Posterior cingulate gyrus (tissue), 11 donors: Measurements from ENCODE around the gene MACROD2.

Source experiments
- DNase-seq, 10 donors: peaks; one replicate each; pipeline versions ENCODE4 v3.0.0 to v3.0.0-alpha.2; 2020 to 2021; ENCODE audit warnings: mixed read lengths in 3 of 10
- intact Hi-C: fragments of 100-400 bp; cut with DNase I; formaldehyde crosslinking; loops from one replicate; pipeline ENCODE4 v1.15.1; 2023

MACROD2 gene

GRCh38 chr20:14383335-14383734 is 388.0 kb downstream of the MACROD2 start:
- intact Hi-C loops: no loop called here
- DNase-seq: no peak

DNA sequence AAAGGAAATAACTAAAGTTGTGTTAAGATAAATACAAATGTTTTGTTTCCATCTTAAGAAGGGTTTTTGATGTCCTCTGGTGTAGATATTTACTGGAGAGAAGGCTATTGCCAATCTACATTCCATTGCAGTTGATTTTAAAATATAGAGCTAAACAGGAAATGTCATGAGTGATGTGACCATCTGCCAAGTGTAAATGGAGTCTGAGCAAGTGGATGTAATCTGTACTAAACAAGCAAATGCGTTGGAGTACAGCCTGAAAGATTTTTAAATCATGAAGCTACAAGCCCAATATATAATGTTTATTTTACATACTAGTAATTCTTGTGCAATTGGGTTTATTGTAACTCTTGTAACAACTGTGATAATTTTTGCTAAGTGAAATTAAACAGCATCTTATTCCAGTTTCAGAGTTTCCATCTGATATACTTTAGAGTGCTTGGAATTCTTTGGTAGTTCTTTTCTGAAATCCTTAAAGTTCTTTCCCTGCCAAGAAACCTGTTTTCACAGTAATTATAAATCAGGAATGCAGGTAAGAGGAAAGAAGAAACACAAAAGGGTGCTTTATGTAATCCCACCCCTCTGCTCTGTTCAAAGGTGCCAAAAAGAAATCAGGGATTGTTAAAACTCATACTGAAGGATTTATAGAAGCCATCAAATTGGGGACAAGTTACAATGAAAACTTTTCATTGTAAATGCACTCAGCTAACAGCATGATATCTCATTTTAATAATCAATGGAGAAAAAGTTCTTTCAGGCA is 389.3 kb downstream of the MACROD2 start:
- intact Hi-C loops: no loop called here
- no peak for DNase-seq

DNA sequence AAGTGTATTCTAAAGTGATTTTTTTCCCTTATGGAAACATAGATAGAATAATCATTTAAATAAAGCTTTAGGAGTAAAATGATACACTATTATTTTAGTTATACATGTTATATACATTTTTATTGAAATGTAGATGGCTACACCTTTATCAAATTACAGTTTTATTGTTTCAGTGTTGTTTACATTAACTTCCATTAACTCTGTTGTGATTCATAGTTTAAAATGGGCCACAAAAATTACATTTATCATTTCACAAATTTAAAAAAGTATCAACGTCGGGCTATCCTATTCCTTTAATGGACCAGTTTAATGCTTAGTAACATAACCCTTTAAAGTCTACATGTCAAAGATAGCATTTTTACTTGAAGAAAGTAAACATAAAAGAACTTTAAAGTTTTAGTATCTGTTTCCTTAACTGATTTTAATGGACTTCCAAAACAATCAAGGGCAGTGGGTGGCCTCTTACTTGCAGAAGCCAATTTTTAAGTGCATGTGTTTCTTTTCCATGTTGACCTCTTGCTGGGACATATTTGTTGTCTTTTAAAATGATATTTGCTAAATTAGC is 389.9 kb downstream of the MACROD2 start:
- no peak for DNase-seq
- intact Hi-C loops: no loop called here

- DNase-seq: no peak
- intact Hi-C loops: no loop called here
Measured at GRCh38 chr20:14386726-14387125, 391.4 kb downstream of the MACROD2 start.

- intact Hi-C loops: no loop called here
- DNase-seq: no peak
Measured at GRCh38 chr20:14401479-14402138, 406.3 kb downstream of the MACROD2 start.

- DNase-seq: no peak
- intact Hi-C loops: no loop called here
Measured at GRCh38 chr20:14404515-14404914, 409.2 kb downstream of the MACROD2 start.

DNA sequence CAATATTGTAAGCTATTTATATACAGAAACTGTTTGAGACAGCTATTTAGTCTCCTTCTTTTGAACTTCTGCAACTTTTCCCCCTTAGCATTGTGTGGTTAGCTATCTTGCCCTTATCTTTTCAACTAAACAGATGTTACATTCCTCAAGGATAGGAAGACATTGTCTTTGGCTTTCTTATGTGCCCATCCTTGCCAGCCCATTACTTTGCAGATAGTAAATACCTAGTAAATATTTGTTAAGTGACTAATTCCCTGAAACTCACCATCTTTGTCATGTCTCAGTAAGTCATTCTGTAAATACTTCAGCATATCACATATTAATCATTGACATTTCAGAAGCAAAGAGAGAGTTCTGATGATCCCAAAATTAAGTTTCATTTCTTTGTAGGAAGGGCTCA is 411.2 kb downstream of the MACROD2 start:
- DNase-seq: no peak
- intact Hi-C loops: no loop called here

GRCh38 chr20:14407336-14407735 is 412.0 kb downstream of the MACROD2 start:
- no peak for DNase-seq
- intact Hi-C loops: no loop called here

- DNase-seq: no peak
- intact Hi-C loops: no loop called here
Measured at GRCh38 chr20:14410869-14411555, 415.7 kb downstream of the MACROD2 start.

- no peak for DNase-seq
- intact Hi-C loops: no loop called here
Measured at GRCh38 chr20:14412065-14412681, 416.9 kb downstream of the MACROD2 start.

GRCh38 chr20:14413835-14414234 is 418.5 kb downstream of the MACROD2 start:
- intact Hi-C loops: no loop called here
- DNase-seq: no peak

DNA sequence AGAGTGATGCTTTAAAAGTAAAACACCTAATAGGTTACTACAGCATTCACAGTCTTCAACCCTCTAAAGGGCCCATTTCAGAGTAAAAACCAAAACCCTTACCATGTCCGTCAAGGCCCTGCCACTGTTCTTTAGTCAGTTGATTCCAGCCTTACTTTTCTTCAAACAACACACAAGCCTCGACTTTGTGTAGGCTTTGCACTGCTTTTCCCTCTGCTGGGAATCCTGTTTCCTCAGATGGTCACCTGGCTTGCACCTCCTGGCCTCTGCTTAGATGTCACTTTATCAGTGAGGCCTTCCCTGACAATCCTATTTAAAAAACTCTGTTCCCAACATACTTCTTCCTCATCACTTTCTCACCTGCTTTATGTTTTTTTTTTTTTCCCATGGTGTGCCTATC is 419.2 kb downstream of the MACROD2 start:
- intact Hi-C loops: no loop called here
- DNase-seq: no peak

DNA sequence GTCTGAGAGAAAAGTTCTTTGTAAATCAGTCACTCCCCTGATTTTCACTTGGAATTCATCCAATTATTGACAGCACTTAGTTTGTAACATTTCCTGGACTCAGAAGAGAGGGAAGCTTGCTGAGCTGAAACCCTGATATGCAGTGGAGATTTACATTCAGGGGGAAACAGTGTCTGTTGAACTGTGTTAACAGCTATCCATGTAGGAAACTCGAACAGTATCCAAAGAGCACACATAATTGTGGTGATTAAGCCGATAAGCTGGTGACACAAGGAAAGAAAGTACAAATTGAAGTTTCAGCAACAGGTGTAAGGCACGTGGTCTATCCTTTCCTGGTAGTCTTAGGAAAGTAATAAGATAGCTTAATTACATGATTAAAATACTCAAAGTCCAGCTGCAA is 420.2 kb downstream of the MACROD2 start:
- intact Hi-C loops: no loop called here
- DNase-seq: no peak

DNA sequence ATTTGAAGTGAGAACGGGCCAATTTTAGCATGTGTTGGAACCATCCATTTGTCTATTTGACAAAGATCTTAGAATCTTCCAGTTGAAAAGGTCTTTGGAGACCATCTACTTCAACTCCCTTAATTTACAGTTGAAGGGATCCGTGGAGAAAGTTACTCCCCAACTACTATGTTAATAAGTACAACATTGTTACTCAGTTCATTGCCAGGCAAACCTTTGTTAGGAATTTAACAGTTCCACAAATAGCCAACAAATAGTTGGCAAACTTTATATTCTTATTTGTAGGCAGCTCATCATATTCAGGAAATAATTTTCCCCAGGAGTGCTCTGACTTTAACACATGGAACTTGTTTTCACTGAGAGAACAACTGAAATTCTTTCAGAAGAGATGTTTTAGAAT is 423.1 kb downstream of the MACROD2 start:
- intact Hi-C loops: no loop called here
- DNase-seq: no peak

DNA sequence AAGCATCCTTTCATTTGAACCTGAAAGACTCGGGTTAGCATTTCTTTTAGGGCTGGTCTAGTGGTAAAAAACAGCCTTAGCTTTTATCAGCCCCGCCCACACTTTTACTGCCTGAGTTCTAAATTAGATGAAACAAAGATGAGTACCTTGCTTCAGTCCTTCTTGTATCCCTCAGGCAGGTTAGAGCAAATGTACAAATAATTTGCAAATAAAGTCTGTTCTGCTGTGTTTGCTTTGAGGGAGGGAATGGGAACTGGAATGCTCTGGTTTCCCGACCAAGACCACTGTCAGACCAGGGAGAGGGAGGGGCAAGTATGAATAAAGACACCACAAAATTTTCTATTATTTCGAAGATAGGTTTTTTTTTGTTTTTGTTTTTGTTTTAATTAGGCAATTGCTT is 427.6 kb downstream of the MACROD2 start:
- no peak for DNase-seq
- intact Hi-C loops: no loop called here

DNA sequence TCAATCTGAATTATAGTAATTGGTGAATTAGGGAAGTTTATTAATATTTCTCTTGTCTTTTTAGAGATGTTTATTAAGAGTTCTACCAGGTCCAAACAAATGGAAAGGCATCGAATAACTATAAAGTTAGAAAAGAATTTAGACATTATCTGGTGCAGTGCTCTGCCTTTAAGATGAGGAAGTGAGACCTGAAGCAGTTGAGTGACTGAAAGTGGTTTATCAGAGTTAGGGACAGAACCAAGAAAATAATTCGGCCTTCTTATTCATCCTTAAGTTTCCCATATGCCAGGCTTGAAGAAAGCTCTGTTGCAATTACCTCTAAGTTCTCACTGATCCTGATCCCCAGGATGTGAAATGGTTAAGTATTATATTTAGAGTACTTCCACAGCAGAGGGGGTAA is 436.3 kb downstream of the MACROD2 start:
- intact Hi-C loops: no loop called here
- DNase-seq: no peak

GRCh38 chr20:14432085-14432484 is 436.8 kb downstream of the MACROD2 start:
- intact Hi-C loops: no loop called here
- no peak for DNase-seq

- DNase-seq: no peak
- intact Hi-C loops: no loop called here
Measured at GRCh38 chr20:14432597-14432996, 437.3 kb downstream of the MACROD2 start.

- DNase-seq: no peak
- intact Hi-C loops: no loop called here
Measured at GRCh38 chr20:14434384-14435136, 439.2 kb downstream of the MACROD2 start.

DNA sequence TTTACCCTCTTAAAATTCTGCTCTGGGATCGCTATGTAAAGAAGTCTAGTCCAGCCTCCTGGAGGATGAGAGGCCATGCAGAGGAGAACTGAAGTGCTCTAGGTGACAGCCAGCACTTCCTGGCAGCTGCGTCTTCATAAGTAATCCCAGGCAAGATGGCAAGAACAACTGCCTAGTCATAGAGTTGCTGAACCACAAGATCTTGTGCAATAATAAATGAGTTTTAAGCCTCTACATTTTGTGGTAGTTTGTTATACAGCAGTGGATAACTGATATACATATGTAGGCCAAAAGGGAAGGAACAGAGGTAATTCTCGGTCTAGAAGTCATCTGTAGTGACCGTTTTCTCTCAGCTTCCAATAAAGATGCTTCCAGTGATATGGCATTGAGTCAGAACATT is 445.9 kb downstream of the MACROD2 start:
- intact Hi-C loops: no loop called here
- no peak for DNase-seq
